HCT116 (cell line): Measurements from ENCODE around the gene KRT6C. TPM values are rescaled to one million over a fixed set of nuclear protein-coding genes. Genes with fewer than 3 reads are reported as not detected.

ENCODE experiments used
- ATAC-seq: fragments of 200-7000 bp; cut with Tn5 transposase; 2 replicates; pipeline ENCODE4 v1.9.1; 2020; ENCODE audit warnings: mild to moderate bottlenecking, moderate library complexity
- BruUV-seq: library from RNA; stranded (reverse); fragments of 400-500 nt; replicated peaks from 2 replicates; lab custom pipeline; 2021; lab: Mats Ljungman, UMichigan
- CTCF ChIA-PET: fragments of 300-600 bp; sonication (Branson Sonifier 250); formaldehyde crosslinking; loops from one replicate; lab custom pipeline; 2021; ENCODE audit warnings: antibody characterized with exemption; lab: Charles Lee
- POLR2A ChIA-PET: fragments of 300-600, 350-600 bp; sonication (Branson Sonifier 250); formaldehyde crosslinking; loops from one replicate; lab custom pipeline; 2021; ENCODE audit warnings: antibody characterized with exemption; lab: Charles Lee
- RAD21 ChIA-PET, 2 experiments: fragments of 300-600 bp; sonication (Branson Sonifier 250); formaldehyde crosslinking; loops; one replicate each; lab custom pipeline; 2023; ENCODE audit warnings: low total read pairs in 2 of 2; ENCODE audit not compliant: uncharacterized antibody in 2 of 2, unreplicated experiment in 2 of 2, low non-redundant PET in 1 of 2; lab: Charles Lee
- DNase-seq: peaks from one replicate; pipeline ENCODE4 v3.0.0-alpha.2; 2010; ENCODE audit warnings: low read depth, low spot score
- H2AFZ ChIP-seq: fragments of 200-600 bp; shearing (Covaris generic), sonication (generic); 2 replicates; pipeline ENCODE4 v1.6.1; 2017; ENCODE audit warnings: low read depth, mixed run types, mixed read lengths, antibody characterized with exemption, low read length; ENCODE audit not compliant: poor library complexity, severe bottlenecking
- H3K27ac ChIP-seq: 2 replicates; pipeline ENCODE4 v1.5.1; 2012; ENCODE audit warnings: low read depth, low read length
- H3K27me3 ChIP-seq: fragments of 200-600 bp; sonication (generic); 2 replicates; pipeline ENCODE4 v1.6.1; 2016; ENCODE audit warnings: mixed run types, low read length, mixed read lengths; ENCODE audit not compliant: insufficient read depth
- H3K36me3 ChIP-seq, 2 experiments: fragments of 200-500 bp in 1 of 2; fragments of 200-600 bp in 1 of 2; sonication (Bioruptor generic) in 1 of 2; sonication (generic) in 1 of 2; 2 replicates each; pipeline versions ENCODE4 v1.5.1 to v1.6.1; 2014 to 2016; ENCODE audit warnings: low read length in 2 of 2, inconsistent platforms in 1 of 2, mixed read lengths in 1 of 2, mixed run types in 1 of 2; ENCODE audit not compliant: insufficient read depth in 2 of 2, control insufficient read depth in 1 of 2
- H3K4me1 ChIP-seq, 2 experiments: fragments of 200-600 bp in 1 of 2; sonication (generic) in 1 of 2; 2 replicates each; pipeline versions ENCODE4 v1.5.1 to v1.6.1; 2012 to 2017; ENCODE audit warnings: low read length in 2 of 2, inconsistent platforms in 1 of 2, mild to moderate bottlenecking in 1 of 2, mixed read lengths in 1 of 2, mixed run types in 1 of 2, moderate library complexity in 1 of 2; ENCODE audit not compliant: insufficient read depth in 2 of 2, control insufficient read depth in 1 of 2
- H3K4me2 ChIP-seq: fragments of 200-600 bp; sonication (generic); 2 replicates; pipeline ENCODE4 v1.6.1; 2017; ENCODE audit warnings: mixed run types, low read length, mixed read lengths
- H3K4me3 ChIP-seq, 2 experiments: fragments of 200-600 bp in 1 of 2; sonication (generic) in 1 of 2; replicated peaks in 1 of 2; 2 replicates each; pipeline ENCODE4 v1.5.1; 2011 to 2016; ENCODE audit warnings: low read length in 2 of 2, control low read depth in 1 of 2, low read depth in 1 of 2, mild to moderate bottlenecking in 1 of 2, mixed read lengths in 1 of 2, mixed run types in 1 of 2
- H3K79me2 ChIP-seq: fragments of 200-600 bp; sonication (generic); 2 replicates; pipeline ENCODE4 v1.6.1; 2017; ENCODE audit warnings: mild to moderate bottlenecking, mixed run types, low read length, moderate library complexity, mixed read lengths; ENCODE audit not compliant: insufficient read depth
- H3K9ac ChIP-seq: fragments of 200-600 bp; sonication (generic); 2 replicates; pipeline ENCODE4 v1.6.1; 2016; ENCODE audit warnings: low read length, mixed read lengths
- H3K9me2 ChIP-seq: fragments of 200-600 bp; sonication (generic), shearing (Covaris generic); 2 replicates; pipeline ENCODE4 v1.6.1; 2017; ENCODE audit warnings: mixed run types, mild to moderate bottlenecking, moderate library complexity; ENCODE audit not compliant: insufficient read depth
- H3K9me3 ChIP-seq, 2 experiments: fragments of 200-500 bp in 1 of 2; fragments of 200-600 bp in 1 of 2; sonication (Bioruptor generic) in 1 of 2; sonication (generic) in 1 of 2; 2 replicates each; pipeline ENCODE4 v1.6.1; 2014 to 2017; ENCODE audit warnings: low read length in 2 of 2, mixed read lengths in 2 of 2, inconsistent platforms in 1 of 2, low read depth in 1 of 2, mild to moderate bottlenecking in 1 of 2, mixed run types in 1 of 2, moderate library complexity in 1 of 2; ENCODE audit not compliant: control insufficient read depth in 1 of 2, insufficient read depth in 1 of 2
- H4K20me1 ChIP-seq: fragments of 200-600 bp; sonication (generic), shearing (Covaris generic); 2 replicates; pipeline ENCODE4 v1.6.1; 2017; ENCODE audit warnings: mixed run types, mild to moderate bottlenecking, moderate library complexity; ENCODE audit not compliant: insufficient read depth
- CEBPB ChIP-seq: IDR thresholded peaks from 2 replicates; pipeline ENCODE4 v1.6.1; 2012; ENCODE audit warnings: low read depth
- CTCF ChIP-seq, 3 experiments: fragments of 200-600 bp in 1 of 3; sonication (generic) in 1 of 3; IDR thresholded peaks in 2 of 3; conservative IDR thresholded peaks in 1 of 3; 2 replicates each; pipeline ENCODE4 v1.5.1; 2012 to 2017; ENCODE audit warnings: low read depth in 2 of 3, low read length in 2 of 3, antibody characterized with exemption in 1 of 3, borderline replicate concordance in 1 of 3, control low read depth in 1 of 3, mild to moderate bottlenecking in 1 of 3, mixed read lengths in 1 of 3, mixed run types in 1 of 3, moderate library complexity in 1 of 3; ENCODE audit not compliant: insufficient read depth in 1 of 3
- EGR1 ChIP-seq: IDR thresholded peaks from 2 replicates; pipeline ENCODE4 v1.6.1; 2012; ENCODE audit warnings: low read depth
- EZH2 ChIP-seq: fragments of 200-600 bp; sonication (generic); IDR thresholded peaks from 2 replicates; pipeline ENCODE4 v1.6.1; 2017; ENCODE audit warnings: antibody characterized with exemption, mixed run types
- EZH2phosphoT487 ChIP-seq: fragments of 200-600 bp; IDR thresholded peaks from 2 replicates; pipeline ENCODE4 v1.6.1; 2018; ENCODE audit warnings: antibody characterized with exemption, borderline replicate concordance
- FOSL1 ChIP-seq: IDR thresholded peaks from 2 replicates; pipeline ENCODE4 v1.6.1; 2012; ENCODE audit warnings: low read depth
- JUND ChIP-seq: IDR thresholded peaks from 2 replicates; pipeline ENCODE4 v1.6.1; 2012
- POLR2AphosphoS5 ChIP-seq: IDR thresholded peaks from 2 replicates; pipeline ENCODE4 v1.6.1; 2011; ENCODE audit warnings: mild to moderate bottlenecking, low read depth, low read length, moderate library complexity
- RAD21 ChIP-seq: IDR thresholded peaks from 2 replicates; pipeline ENCODE4 v1.6.1; 2012; ENCODE audit warnings: low read depth, mild to moderate bottlenecking
- SP1 ChIP-seq: IDR thresholded peaks from 2 replicates; pipeline ENCODE4 v1.6.1; 2012; ENCODE audit warnings: low read depth
- YY1 ChIP-seq: IDR thresholded peaks from 2 replicates; pipeline ENCODE4 v1.6.1; 2011; ENCODE audit warnings: low read length, low read depth, moderate library complexity, mild to moderate bottlenecking; ENCODE audit not compliant: insufficient replicate concordance; ENCODE audit errors: extremely low read depth
- intact Hi-C: fragments of 100-400 bp; cut with micrococcal nuclease; formaldehyde crosslinking; loops from 2 replicates; pipeline ENCODE4 v1.10.0; 2022
- total RNA-seq: library from RNA; stranded (reverse); gene quantifications from one replicate; pipeline ENCODE4 v1.2.1, GENCODE V29; 2021; ENCODE audit not compliant: unreplicated experiment
- TF ChIP-seq, protein P1 (sequence below): IDR thresholded peaks from 2 replicates; pipeline ENCODE4 v1.6.1; 2012

The KRT6C gene
- total RNA-seq, 1 experiment from 2014 or later, result not detected

- Histone ChIP-seq H3K9me2 (no peaks in the 10 kb centered on the region), H3K27me3 (no peaks in the 10 kb centered on the region), H3K79me2 (no peaks in the 10 kb centered on the region), H2AFZ (no peak overlapping the region), H3K27ac (no peak overlapping the region), H3K9me3 (no peaks in the 10 kb centered on the region), H3K9ac (no peak overlapping the region), H3K36me3 (no peaks in the 10 kb centered on the region), H3K4me1 (peaks cover 22 to 37% of the 10 kb centered on the region in 2 experiments), H4K20me1 (no peaks in the 10 kb centered on the region), H3K4me3 (no peak overlapping the region), H3K4me2 (no peak overlapping the region)
- DNase-seq (no peak), ATAC-seq (no peak)
- ChIA-PET POLR2A (no interaction called here), CTCF (no interaction called here), RAD21 (no interaction called here)
- TF ChIP-seq FOSL1 (no peak), CEBPB (no peak), EZH2phosphoT487 (no peak), EGR1 (no peak), RAD21 (no peak), EZH2 (no peak), SP1 (no peak), JUND (no peak), YY1 (no peak), POLR2AphosphoS5 (no peak), CTCF (IDR thresholded peaks at IDR 0.05 in 2 of 3, conservative IDR thresholded peaks at IDR 0.05 in 1 of 3; ENCODE audit: borderline replicate concordance in 1 of 3, insufficient read depth in 1 of 3, low read depth in 2 of 3, low read length in 2 of 3) (no peak)
- TF ChIP-seq, protein P1, sequence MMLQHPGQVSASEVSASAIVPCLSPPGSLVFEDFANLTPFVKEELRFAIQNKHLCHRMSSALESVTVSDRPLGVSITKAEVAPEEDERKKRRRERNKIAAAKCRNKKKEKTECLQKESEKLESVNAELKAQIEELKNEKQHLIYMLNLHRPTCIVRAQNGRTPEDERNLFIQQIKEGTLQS, result no peak
- intact Hi-C loops, result no loop called here
- no TSS peak for BruUV-seq
These were observed 27.7 kb downstream of the KRT6C start for GRCh38 chr12:52445876-52446275.
